Thyroid gland (tissue), 4 donors: ENCODE data around the gene RPL10A.

ENCODE experiments used
- CTCF ChIP-seq, 6 experiments: fragments of 200-600 bp in 3 of 6; fragments of 450-650 bp in 3 of 6; sonication (generic) in 3 of 6; IDR thresholded peaks; one replicate each; pipeline ENCODE4 v1.5.1; 2016 to 2019; ENCODE audit warnings: antibody characterized with exemption in 6 of 6, mild to moderate bottlenecking in 2 of 6, inconsistent platforms in 1 of 6, moderate library complexity in 1 of 6
- POLR2A ChIP-seq, 2 donors: fragments of 450-650 bp; IDR thresholded peaks; one replicate each; pipeline ENCODE4 v1.6.1; 2017; ENCODE audit warnings: antibody characterized with exemption in 2 of 2, mild to moderate bottlenecking in 2 of 2, moderate library complexity in 1 of 2

GRCh38 chr6:35488517-35488862, 20.3 kb downstream of the RPL10A start:
- TF ChIP-seq CTCF (IDR thresholded peaks at IDR 0.05) (no peak), POLR2A (IDR thresholded peaks at IDR 0.05) (no peak)
